SU-DHL-6 (cell line): ENCODE measurements around the gene CPVL.

Experiments used
- H2AFZ ChIP-seq: fragments of 200-600 bp; sonication (generic); 2 replicates; pipeline ENCODE4 v1.6.1; 2014; ENCODE audit warnings: low read depth, mild to moderate bottlenecking, moderate library complexity, mixed read lengths, antibody characterized with exemption, low read length; ENCODE audit not compliant: severe bottlenecking
- H3F3A ChIP-seq: fragments of 200-600 bp; shearing (Covaris generic); 2 replicates; pipeline ENCODE4 v1.6.0; 2016; ENCODE audit warnings: antibody characterized with exemption, mild to moderate bottlenecking; ENCODE audit not compliant: insufficient read depth
- H3K27ac ChIP-seq: fragments of 200-600 bp; sonication (generic); 2 replicates; pipeline ENCODE4 v1.5.1; 2016; ENCODE audit warnings: low read depth, mild to moderate bottlenecking, low read length, moderate library complexity, mixed read lengths
- H3K27me3 ChIP-seq: fragments of 200-600 bp; sonication (generic), shearing (Covaris generic); 2 replicates; pipeline ENCODE4 v1.6.0; 2014; ENCODE audit warnings: mild to moderate bottlenecking, low read length
- H3K36me3 ChIP-seq: fragments of 200-600 bp; sonication (generic); 2 replicates; pipeline ENCODE4 v1.6.1; 2014; ENCODE audit warnings: mild to moderate bottlenecking, low read length, mixed read lengths
- H3K4me2 ChIP-seq: fragments of 300-600, 200-600 bp; shearing (Covaris generic), sonication (generic); 2 replicates; pipeline ENCODE4 v1.6.0; 2014; ENCODE audit warnings: low read length, low read depth, mild to moderate bottlenecking; ENCODE audit not compliant: poor library complexity, severe bottlenecking
- H3K4me3 ChIP-seq: fragments of 200-600 bp; sonication (generic); 2 replicates; pipeline ENCODE4 v1.5.1; 2014; ENCODE audit warnings: antibody characterized with exemption, low read length, mild to moderate bottlenecking, mixed read lengths; ENCODE audit not compliant: insufficient read depth, poor library complexity, severe bottlenecking
- H3K79me2 ChIP-seq: fragments of 200-600 bp; sonication (generic); 2 replicates; pipeline ENCODE4 v1.6.1; 2014; ENCODE audit warnings: mild to moderate bottlenecking, low read length, moderate library complexity; ENCODE audit not compliant: insufficient read depth
- H3K9ac ChIP-seq: fragments of 200-600 bp; sonication (generic); 2 replicates; pipeline ENCODE4 v1.7.0; 2014; ENCODE audit warnings: mild to moderate bottlenecking, low read length
- H3K9me2 ChIP-seq: fragments of 200-600 bp; sonication (generic); replicated peaks from 2 replicates; pipeline ENCODE4 v1.6.1; 2014; ENCODE audit warnings: low read length; ENCODE audit not compliant: insufficient read depth
- H3K9me3 ChIP-seq: fragments of 200-600 bp; sonication (generic); 2 replicates; pipeline ENCODE4 v1.6.1; 2014; ENCODE audit warnings: low read length, mixed read lengths; ENCODE audit not compliant: insufficient read depth
- H4K20me1 ChIP-seq: fragments of 200-600 bp; sonication (generic); 2 replicates; pipeline ENCODE4 v1.6.1; 2014; ENCODE audit warnings: low read depth, mild to moderate bottlenecking, antibody characterized with exemption, low read length, moderate library complexity, mixed read lengths
- EZH2phosphoT487 ChIP-seq: fragments of 200-600 bp; sonication (generic), shearing (Covaris generic); conservative IDR thresholded peaks from 2 replicates; pipeline ENCODE4 v1.6.1; 2018; ENCODE audit warnings: mild to moderate bottlenecking, antibody characterized with exemption, low read length, moderate library complexity, mixed read lengths
- TF ChIP-seq, protein P1 (sequence below): fragments of 200-600 bp; sonication (generic); IDR thresholded peaks from one replicate; pipeline ENCODE4 v1.5.1; 2017; ENCODE audit warnings: antibody characterized with exemption, mild to moderate bottlenecking, low read length, moderate library complexity; ENCODE audit not compliant: insufficient read depth, poor library complexity, severe bottlenecking

CPVL gene

DNA sequence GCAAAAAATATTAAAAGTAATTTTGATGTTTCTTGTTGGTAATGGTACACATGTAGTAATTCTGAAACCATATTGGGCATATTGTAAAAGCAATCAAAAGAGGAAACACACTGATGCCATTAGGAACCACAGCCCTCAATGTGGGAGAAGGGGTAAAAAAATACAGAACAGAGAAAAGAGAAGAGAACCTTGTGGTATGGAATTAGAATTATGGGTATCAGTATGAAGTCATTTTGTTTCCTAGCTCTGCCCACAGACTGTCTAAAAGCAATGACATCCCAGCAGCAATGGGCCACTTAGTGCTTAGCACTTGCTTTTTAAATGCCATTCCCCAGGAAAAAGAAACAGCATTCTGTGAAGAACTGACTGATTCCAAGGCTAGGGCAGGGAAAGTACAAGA lies 61.5 kb downstream of the CPVL start:
- no peaks in the 10 kb centered on the region for H3K9me3 ChIP-seq
- H3K9ac ChIP-seq, result no peak overlapping the region
- H3K9me2 ChIP-seq, result no peaks in the 10 kb centered on the region
- H3K27ac ChIP-seq, result no peak overlapping the region
- no peak overlapping the region for H3K4me2 ChIP-seq
- H3F3A ChIP-seq, result no peaks in the 10 kb centered on the region
- no peaks in the 10 kb centered on the region for H3K79me2 ChIP-seq
- no peak overlapping the region for H2AFZ ChIP-seq
- no peak overlapping the region for H3K4me3 ChIP-seq
- no peaks in the 10 kb centered on the region for H4K20me1 ChIP-seq
- no peaks in the 10 kb centered on the region for H3K27me3 ChIP-seq
- H3K36me3 ChIP-seq, result no peaks in the 10 kb centered on the region
- no peak for TF ChIP-seq EZH2phosphoT487
- TF ChIP-seq, protein P1, sequence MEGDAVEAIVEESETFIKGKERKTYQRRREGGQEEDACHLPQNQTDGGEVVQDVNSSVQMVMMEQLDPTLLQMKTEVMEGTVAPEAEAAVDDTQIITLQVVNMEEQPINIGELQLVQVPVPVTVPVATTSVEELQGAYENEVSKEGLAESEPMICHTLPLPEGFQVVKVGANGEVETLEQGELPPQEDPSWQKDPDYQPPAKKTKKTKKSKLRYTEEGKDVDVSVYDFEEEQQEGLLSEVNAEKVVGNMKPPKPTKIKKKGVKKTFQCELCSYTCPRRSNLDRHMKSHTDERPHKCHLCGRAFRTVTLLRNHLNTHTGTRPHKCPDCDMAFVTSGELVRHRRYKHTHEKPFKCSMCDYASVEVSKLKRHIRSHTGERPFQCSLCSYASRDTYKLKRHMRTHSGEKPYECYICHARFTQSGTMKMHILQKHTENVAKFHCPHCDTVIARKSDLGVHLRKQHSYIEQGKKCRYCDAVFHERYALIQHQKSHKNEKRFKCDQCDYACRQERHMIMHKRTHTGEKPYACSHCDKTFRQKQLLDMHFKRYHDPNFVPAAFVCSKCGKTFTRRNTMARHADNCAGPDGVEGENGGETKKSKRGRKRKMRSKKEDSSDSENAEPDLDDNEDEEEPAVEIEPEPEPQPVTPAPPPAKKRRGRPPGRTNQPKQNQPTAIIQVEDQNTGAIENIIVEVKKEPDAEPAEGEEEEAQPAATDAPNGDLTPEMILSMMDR, result no peak

DNA sequence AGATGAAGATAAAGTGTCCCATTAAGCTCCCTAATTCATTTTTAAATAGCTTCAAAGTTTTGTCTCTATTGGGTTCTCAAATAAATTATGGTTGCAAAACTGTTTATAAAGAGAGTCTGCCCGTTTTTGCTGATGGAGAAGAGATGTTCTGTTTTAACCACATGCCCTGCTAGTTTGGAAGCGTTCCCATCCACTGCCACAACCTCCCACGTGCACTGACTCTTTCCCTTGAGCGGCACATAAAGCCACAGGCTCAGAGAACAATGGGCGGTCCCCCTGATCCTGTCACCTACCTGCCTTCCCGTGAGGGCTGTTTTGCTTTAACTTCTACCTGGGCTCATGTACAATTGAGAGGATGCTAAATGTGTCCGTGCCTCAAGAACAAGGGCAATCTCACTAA lies 65.5 kb downstream of the CPVL start:
- no peak overlapping the region for H3K4me3 ChIP-seq
- no peaks in the 10 kb centered on the region for H3K79me2 ChIP-seq
- H4K20me1 ChIP-seq, result no peaks in the 10 kb centered on the region
- no peaks in the 10 kb centered on the region for H3K9me2 ChIP-seq
- H2AFZ ChIP-seq, result no peak overlapping the region
- H3K27ac ChIP-seq, result no peak overlapping the region
- no peaks in the 10 kb centered on the region for H3K9me3 ChIP-seq
- H3K36me3 ChIP-seq, result no peaks in the 10 kb centered on the region
- TF ChIP-seq, protein P1, result no peak
- no peak for TF ChIP-seq EZH2phosphoT487
- H3K9ac ChIP-seq, result no peak overlapping the region
- no peaks in the 10 kb centered on the region for H3K27me3 ChIP-seq
- no peaks in the 10 kb centered on the region for H3F3A ChIP-seq
- H3K4me2 ChIP-seq, result no peak overlapping the region

DNA sequence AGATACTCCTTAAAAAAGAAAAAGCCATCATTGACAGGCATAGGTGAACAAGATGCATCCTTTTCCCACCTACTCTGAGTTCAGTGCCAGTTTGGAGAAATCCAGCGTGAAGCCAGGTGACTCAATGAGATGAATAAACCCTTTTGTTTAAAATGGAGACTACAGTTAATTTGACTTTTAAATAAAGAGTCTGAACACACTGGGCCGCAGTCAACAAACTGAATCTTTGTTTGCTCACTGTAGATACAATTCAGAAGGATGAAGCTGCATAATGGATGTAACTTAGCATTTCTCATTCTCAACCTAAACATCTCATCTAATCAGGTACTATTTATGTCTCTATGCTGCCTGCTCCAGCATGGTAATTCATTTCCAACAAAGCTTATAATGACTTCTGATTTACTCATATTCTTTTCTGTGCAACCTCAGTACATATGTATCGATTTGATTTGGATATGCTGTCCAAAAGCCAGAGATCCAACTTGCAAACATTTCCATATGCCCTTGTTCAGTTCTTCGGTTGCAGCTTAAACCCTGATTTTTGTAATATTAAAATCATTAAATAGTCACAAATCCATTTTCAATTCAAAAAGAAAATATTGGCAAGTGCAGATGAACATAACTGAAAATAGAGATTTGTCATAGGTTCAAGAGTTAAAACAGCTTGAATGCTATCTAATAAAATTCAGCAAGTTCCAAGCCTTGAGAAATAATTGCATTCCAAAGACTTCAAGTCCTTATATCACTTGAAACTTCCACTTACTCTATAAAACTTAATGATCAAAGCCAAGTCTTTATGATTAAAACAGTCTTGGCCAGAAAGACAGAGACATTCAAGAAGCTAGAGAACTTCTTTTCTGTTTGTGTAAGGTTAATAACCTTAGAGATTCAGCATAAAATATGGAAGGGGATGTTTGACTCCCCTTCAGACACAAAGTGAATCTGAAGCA lies 67.8 kb downstream of the CPVL start:
- Histone ChIP-seq H3F3A (no peaks in the 10 kb centered on the region), H3K79me2 (no peaks in the 10 kb centered on the region), H3K9me3 (no peaks in the 10 kb centered on the region), H3K4me3 (no peak overlapping the region), H3K27ac (no peak overlapping the region), H3K9ac (no peak overlapping the region), H2AFZ (no peak overlapping the region), H3K9me2 (no peaks in the 10 kb centered on the region), H3K4me2 (no peak overlapping the region), H4K20me1 (no peaks in the 10 kb centered on the region), H3K36me3 (no peaks in the 10 kb centered on the region), H3K27me3 (no peaks in the 10 kb centered on the region)
- TF ChIP-seq, protein P1, result no peak
- TF ChIP-seq EZH2phosphoT487, result no peak
